Chondrocyte (in vitro differentiated cells): Measurements from ENCODE around the gene APOOL. TPM values are rescaled to one million over a fixed set of nuclear protein-coding genes. Genes with fewer than 3 reads are reported as not detected.
"Not testable (repeated sequence)": the region's sequence is repeated elsewhere in the genome, so short reads cannot be mapped to it uniquely, and the experiment has no call there.

ENCODE experiments used
- DNase-seq: peaks from one replicate; pipeline ENCODE4 v3.0.0; 2021; ENCODE audit warnings: mixed read lengths, low spot score
- H3K27ac Mint-ChIP-seq: one replicate; pipeline ENCODE4 v1.8.0; 2021; ENCODE audit warnings: mild to moderate bottlenecking, moderate library complexity, mixed read lengths; ENCODE audit not compliant: unreplicated experiment
- H3K27me3 Mint-ChIP-seq: 2 replicates; pipeline ENCODE4 v1.8.0; 2021; ENCODE audit warnings: low read depth, mixed read lengths
- H3K36me3 Mint-ChIP-seq: 2 replicates; pipeline ENCODE4 v1.8.0; 2021; ENCODE audit warnings: low read depth, mixed read lengths
- H3K4me1 Mint-ChIP-seq: 2 replicates; pipeline ENCODE4 v1.8.0; 2021; ENCODE audit warnings: low read depth, mild to moderate bottlenecking, mixed read lengths
- H3K4me3 Mint-ChIP-seq: one replicate; pipeline ENCODE4 v1.8.0; 2021; ENCODE audit warnings: mild to moderate bottlenecking, moderate library complexity, mixed read lengths; ENCODE audit not compliant: unreplicated experiment
- H3K9me3 Mint-ChIP-seq: 2 replicates; pipeline ENCODE4 v1.8.0; 2021; ENCODE audit warnings: low read depth, mixed read lengths
- CTCF ChIP-seq: fragments of 200-600 bp; sonication (generic); IDR thresholded peaks from 2 replicates; pipeline ENCODE4 v1.5.0; 2021; ENCODE audit warnings: antibody characterized with exemption, mild to moderate bottlenecking, moderate library complexity
- total RNA-seq: library from RNA; stranded (reverse); gene quantifications from 3 replicates; pipeline ENCODE4 v1.2.1, GENCODE V29; 2021

The APOOL gene
- total RNA-seq, 1 donor from 2014 or later: 23.6 TPM

GRCh38 chrX:85001344-85001743 is 2.3 kb upstream of the APOOL start:
- H3K36me3 Mint-ChIP-seq: no peaks in the 10 kb centered on the region
- H3K4me1 Mint-ChIP-seq: peaks cover 10% of the 10 kb centered on the region
- no peak for TF ChIP-seq CTCF
- H3K27me3 Mint-ChIP-seq: no peaks in the 10 kb centered on the region
- DNase-seq: no peak
- H3K9me3 Mint-ChIP-seq: peaks cover 10% of the 10 kb centered on the region
- no peak overlapping the region for H3K27ac Mint-ChIP-seq
- H3K4me3 Mint-ChIP-seq: no peak overlapping the region

GRCh38 chrX:85004255-85004654 is 578 bp downstream of the APOOL start:
- H3K4me3 Mint-ChIP-seq: peak overlapping the region; percentile 82
- peaks cover 10% of the 10 kb centered on the region for H3K9me3 Mint-ChIP-seq
- no peak for TF ChIP-seq CTCF
- peak overlapping the region; percentile 85 for H3K27ac Mint-ChIP-seq
- peaks cover 12% of the 10 kb centered on the region for H3K4me1 Mint-ChIP-seq
- no peaks in the 10 kb centered on the region for H3K36me3 Mint-ChIP-seq
- DNase-seq: no peak
- no peaks in the 10 kb centered on the region for H3K27me3 Mint-ChIP-seq

GRCh38 chrX:85012098-85012497 is 8.4 kb downstream of the APOOL start:
- peaks cover 1% of the 10 kb centered on the region for H3K36me3 Mint-ChIP-seq
- no peak overlapping the region for H3K27ac Mint-ChIP-seq
- no peaks in the 10 kb centered on the region for H3K27me3 Mint-ChIP-seq
- peaks cover 22% of the 10 kb centered on the region for H3K9me3 Mint-ChIP-seq
- peaks cover 7% of the 10 kb centered on the region for H3K4me1 Mint-ChIP-seq
- no peak for DNase-seq
- TF ChIP-seq CTCF: no peak
- no peak overlapping the region for H3K4me3 Mint-ChIP-seq

- not testable (repeated sequence) for H3K27ac Mint-ChIP-seq, DNase-seq, H3K4me3 Mint-ChIP-seq, H3K36me3 Mint-ChIP-seq, H3K27me3 Mint-ChIP-seq
- Mint-ChIP-seq H3K9me3 (peaks cover 30% of the 10 kb centered on the region), H3K4me1 (peaks cover 21% of the 10 kb centered on the region)
Observed at GRCh38 chrX:85015351-85015750, 11.7 kb downstream of the APOOL start.

- TF ChIP-seq CTCF: no peak
- Mint-ChIP-seq H3K4me1 (peaks cover 21% of the 10 kb centered on the region), H3K4me3 (no peak overlapping the region), H3K27me3 (no peaks in the 10 kb centered on the region), H3K9me3 (peaks cover 25% of the 10 kb centered on the region), H3K36me3 (peaks cover 2% of the 10 kb centered on the region), H3K27ac (peak overlapping the region; percentile 84)
- no peak for DNase-seq
Observed at GRCh38 chrX:85017721-85018120, 14.0 kb downstream of the APOOL start.

GRCh38 chrX:85018471-85018870 is 14.8 kb downstream of the APOOL start:
- no peak overlapping the region for H3K4me3 Mint-ChIP-seq

More at GRCh38 chrX:85018471-85018870, 14.8 kb downstream of the APOOL start:
- H3K4me1 Mint-ChIP-seq: peaks cover 21% of the 10 kb centered on the region
- DNase-seq: no peak
- peaks cover 2% of the 10 kb centered on the region for H3K36me3 Mint-ChIP-seq
- H3K27me3 Mint-ChIP-seq: no peaks in the 10 kb centered on the region
- TF ChIP-seq CTCF: no peak
- no peak overlapping the region for H3K27ac Mint-ChIP-seq
- peaks cover 21% of the 10 kb centered on the region for H3K9me3 Mint-ChIP-seq
